Stimulated activated CD4-positive, alpha-beta T cell treated with anti-CD3 and anti-CD28 coated beads, TNF-alpha, amount 100 ng/mL, for 1 hour (primary cell): Measurements from ENCODE around the gene TENM3.

Source experiments
- DNase-seq, 3 donors: peaks; one replicate each; pipeline ENCODE4 v3.0.0-alpha.2; 2020; ENCODE audit warnings: low read depth in 3 of 3, low spot score in 1 of 3

The TENM3 gene

GRCh38 chr4:182828360-182829025 is 585.3 kb downstream of the TENM3 start:
- DNase-seq: no peak

- no peak for DNase-seq
Observed at GRCh38 chr4:182829196-182829595, 586.0 kb downstream of the TENM3 start.

- no peak for DNase-seq
Observed at GRCh38 chr4:182831376-182831775, 588.2 kb downstream of the TENM3 start.

GRCh38 chr4:182832352-182833120 is 589.3 kb downstream of the TENM3 start:
- no peak for DNase-seq

GRCh38 chr4:182835006-182835740 is 592.0 kb downstream of the TENM3 start:
- no peak for DNase-seq

GRCh38 chr4:182837831-182838230 is 594.6 kb downstream of the TENM3 start:
- no peak for DNase-seq

GRCh38 chr4:182838535-182838934 is 595.3 kb downstream of the TENM3 start:
- DNase-seq: no peak

GRCh38 chr4:182839256-182839655 is 596.1 kb downstream of the TENM3 start:
- no peak for DNase-seq

- no peak for DNase-seq
Observed at GRCh38 chr4:182840108-182840507, 596.9 kb downstream of the TENM3 start.

GRCh38 chr4:182842104-182842600 is 599.0 kb downstream of the TENM3 start:
- no peak for DNase-seq

GRCh38 chr4:182842759-182843390 is 599.7 kb downstream of the TENM3 start:
- DNase-seq: no peak

- no peak for DNase-seq
Observed at GRCh38 chr4:182843808-182844325, 600.7 kb downstream of the TENM3 start.

GRCh38 chr4:182845618-182846017 is 602.4 kb downstream of the TENM3 start:
- DNase-seq: no peak

GRCh38 chr4:182846036-182846435 is 602.8 kb downstream of the TENM3 start:
- DNase-seq: no peak

- no peak for DNase-seq
Observed at GRCh38 chr4:182847576-182848450, 604.6 kb downstream of the TENM3 start.

- DNase-seq: no peak
Observed at GRCh38 chr4:182848685-182849084, 605.5 kb downstream of the TENM3 start.
